BJ (cell line): ENCODE data around the gene ENDOG. TPM values are rescaled to one million over a fixed set of nuclear protein-coding genes. Genes with fewer than 3 reads are reported as not detected.

Experiments used
- polyA plus RNA-seq: library from polyadenylated mRNA; depleted of rRNA; stranded (reverse); fragments of >200 nt; gene quantifications from 2 replicates; pipeline ENCODE4 v1.2.3, GENCODE V29; 2011; rRNA removed

Gene ENDOG
- polyA plus RNA-seq, 1 experiment: 20.7 TPM

Other genes with a start within 250 kb of the ENDOG start
- gene DYNC2I2, start 161.7 kb upstream of the ENDOG start, polyA plus RNA-seq: 22.0 and 50.4 TPM in 2 replicates
- gene SET, start 129.3 kb upstream of the ENDOG start, polyA plus RNA-seq: 51.6 and 130 TPM in 2 replicates
- gene PKN3, start 116.0 kb upstream of the ENDOG start, polyA plus RNA-seq: 2.8 and 3.4 TPM in 2 replicates
- gene ZDHHC12, start 94.4 kb upstream of the ENDOG start, polyA plus RNA-seq: 41.6 and 60.0 TPM in 2 replicates
- gene ZER1, start 46.6 kb upstream of the ENDOG start, polyA plus RNA-seq: 41.4 and 64.5 TPM in 2 replicates
- gene TBC1D13, start 31.2 kb upstream of the ENDOG start, polyA plus RNA-seq: 21.2 and 31.9 TPM in 2 replicates
- gene SPOUT1, start 11.3 kb downstream of the ENDOG start, polyA plus RNA-seq: 23.7 and 45.8 TPM in 2 replicates
- gene KYAT1, start 63.5 kb downstream of the ENDOG start, polyA plus RNA-seq: 4.9 and 5.6 TPM in 2 replicates
- 29.6 and 56.2 TPM in 2 replicates for gene LRRC8A, start 63.6 kb downstream of the ENDOG start, polyA plus RNA-seq
- 15.6 and 18.6 TPM in 2 replicates for gene PHYHD1, start 102.5 kb downstream of the ENDOG start, polyA plus RNA-seq
- 37.2 and 47.0 TPM in 2 replicates for gene DOLK, start 129.1 kb downstream of the ENDOG start, polyA plus RNA-seq
- gene NUP188, start 129.2 kb downstream of the ENDOG start, polyA plus RNA-seq: 34.9 and 49.2 TPM in 2 replicates
- gene SH3GLB2, start 209.8 kb downstream of the ENDOG start, polyA plus RNA-seq: 39.8 and 52.7 TPM in 2 replicates
- 11.5 and 23.7 TPM in 2 replicates for gene MIGA2, start 218.1 kb downstream of the ENDOG start, polyA plus RNA-seq